Measurements from ENCODE around the gene THEM5.
"Not testable (repeated sequence)": the region's sequence is repeated elsewhere in the genome, so short reads cannot be mapped to it uniquely, and the experiment has no call there.

The THEM5 gene

GRCh38 chr1:151858030-151858746 lies 4.7 kb upstream of the THEM5 start:
- no peak overlapping the region for H3K4me3 ChIP-seq (ENCODE audit: low read length)
- TF ChIP-seq ZNF274 (IDR thresholded peaks at IDR 0.05; ENCODE audit: low read depth, low read length) = no peak

DNA sequence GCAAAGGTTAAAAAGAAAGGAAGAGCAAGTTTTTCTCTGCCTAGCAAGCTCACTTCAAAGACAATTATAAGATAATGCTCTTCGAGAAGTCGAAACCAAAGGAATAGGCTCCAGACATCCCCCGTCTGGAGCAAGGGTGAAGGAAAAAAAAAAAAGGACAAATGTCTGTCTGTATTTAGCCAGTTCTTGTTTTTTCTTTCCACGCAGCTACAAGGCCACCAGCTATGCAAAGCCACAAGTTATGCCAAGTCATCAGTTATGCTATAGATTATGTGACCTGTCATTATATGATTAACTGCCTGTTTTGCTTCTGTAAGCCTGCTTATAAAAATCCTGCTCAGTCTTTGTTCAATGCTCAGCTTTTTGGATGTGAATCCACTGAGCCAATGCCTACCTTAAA lies 2.4 kb upstream of the THEM5 start:
- TF ChIP-seq ZNF274 (IDR thresholded peaks at IDR 0.05; ENCODE audit: low read depth, low read length) = no peak
- H3K4me3 ChIP-seq (ENCODE audit: low read length) = no peak overlapping the region

DNA sequence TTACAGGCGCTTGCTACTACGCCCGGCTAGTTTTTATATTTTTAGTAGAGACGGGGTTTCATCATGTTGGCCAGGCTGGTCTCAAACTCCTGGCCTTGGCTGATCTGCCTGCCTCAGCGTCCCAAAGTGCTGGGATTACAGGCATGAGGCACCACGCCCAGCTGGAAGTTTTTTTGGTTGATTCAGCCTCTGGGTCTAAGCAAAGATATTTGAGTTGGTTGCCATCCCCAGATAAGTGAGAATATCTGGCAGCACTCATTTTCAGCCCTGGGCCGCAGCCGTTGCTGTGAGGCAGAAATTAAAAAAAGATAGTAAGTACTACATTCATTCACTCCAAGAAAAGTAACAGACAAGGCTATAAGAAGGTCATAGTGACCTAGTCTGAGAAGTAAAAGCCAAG lies 2.0 kb upstream of the THEM5 start:
- not testable (repeated sequence) for H3K4me3 ChIP-seq (ENCODE audit: low read length)

GRCh38 chr1:151854658-151855057 lies 1.1 kb upstream of the THEM5 start:
- no peak for TF ChIP-seq ZNF274 (IDR thresholded peaks at IDR 0.05; ENCODE audit: low read depth, low read length)

GRCh38 chr1:151852733-151853132 lies 779 bp downstream of the THEM5 start:
- no peak overlapping the region for H3K4me3 ChIP-seq (ENCODE audit: low read length)
- no peak for TF ChIP-seq ZNF274 (IDR thresholded peaks at IDR 0.05; ENCODE audit: low read depth, low read length)

More at GRCh38 chr1:151854658-151855057, 1.1 kb upstream of the THEM5 start:
- no peak overlapping the region for H3K4me3 ChIP-seq (ENCODE audit: low read length)

DNA sequence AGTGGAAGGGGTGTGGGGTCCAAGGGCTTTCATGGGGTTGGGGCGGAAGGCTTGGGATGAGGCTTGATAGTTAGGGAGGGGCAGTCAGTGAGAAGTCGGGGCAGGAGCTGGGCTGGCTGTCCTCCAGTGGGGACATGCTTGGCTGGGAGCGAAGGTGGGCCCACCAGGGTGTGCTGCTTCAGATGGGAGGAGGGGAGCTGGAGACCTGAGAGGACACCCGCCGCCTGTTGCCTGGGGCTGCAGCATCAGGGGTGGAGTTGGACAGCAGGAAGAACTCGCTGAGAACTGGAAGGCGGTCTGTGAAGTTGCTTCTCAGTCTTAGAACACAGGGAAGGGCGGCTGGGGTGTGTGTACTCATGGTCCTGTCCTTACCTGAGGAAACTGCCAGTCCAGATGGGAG lies 1.6 kb downstream of the THEM5 start:
- H3K4me3 ChIP-seq (ENCODE audit: low read length) = no peak overlapping the region
- no peak for TF ChIP-seq ZNF274 (IDR thresholded peaks at IDR 0.05; ENCODE audit: low read depth, low read length)

GRCh38 chr1:151849871-151850270 lies 3.6 kb downstream of the THEM5 start:
- TF ChIP-seq ZNF274 (IDR thresholded peaks at IDR 0.05; ENCODE audit: low read depth, low read length) = no peak
- H3K4me3 ChIP-seq (ENCODE audit: low read length) = no peak overlapping the region

DNA sequence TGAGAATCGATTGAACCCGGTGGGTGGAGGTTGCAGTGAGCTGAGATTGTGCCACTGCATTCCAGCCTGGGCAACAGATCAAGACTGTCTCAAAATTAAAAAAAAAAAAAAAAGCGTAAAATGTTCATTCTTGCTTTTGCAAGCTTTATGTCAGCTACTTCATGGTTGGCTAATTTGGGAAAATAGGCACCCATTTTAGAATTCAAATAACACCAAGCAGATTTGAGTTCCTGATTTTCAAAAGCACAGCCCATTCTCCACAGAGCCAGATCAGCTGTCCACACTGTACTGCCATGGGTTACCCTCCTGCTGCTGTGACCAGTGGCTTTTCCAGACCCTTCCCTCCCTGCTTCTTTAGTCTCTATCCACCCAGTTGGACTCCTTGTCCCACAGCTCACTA lies 4.4 kb downstream of the THEM5 start:
- no peak overlapping the region for H3K4me3 ChIP-seq (ENCODE audit: low read length)
- TF ChIP-seq ZNF274 (IDR thresholded peaks at IDR 0.05; ENCODE audit: low read depth, low read length) = no peak

DNA sequence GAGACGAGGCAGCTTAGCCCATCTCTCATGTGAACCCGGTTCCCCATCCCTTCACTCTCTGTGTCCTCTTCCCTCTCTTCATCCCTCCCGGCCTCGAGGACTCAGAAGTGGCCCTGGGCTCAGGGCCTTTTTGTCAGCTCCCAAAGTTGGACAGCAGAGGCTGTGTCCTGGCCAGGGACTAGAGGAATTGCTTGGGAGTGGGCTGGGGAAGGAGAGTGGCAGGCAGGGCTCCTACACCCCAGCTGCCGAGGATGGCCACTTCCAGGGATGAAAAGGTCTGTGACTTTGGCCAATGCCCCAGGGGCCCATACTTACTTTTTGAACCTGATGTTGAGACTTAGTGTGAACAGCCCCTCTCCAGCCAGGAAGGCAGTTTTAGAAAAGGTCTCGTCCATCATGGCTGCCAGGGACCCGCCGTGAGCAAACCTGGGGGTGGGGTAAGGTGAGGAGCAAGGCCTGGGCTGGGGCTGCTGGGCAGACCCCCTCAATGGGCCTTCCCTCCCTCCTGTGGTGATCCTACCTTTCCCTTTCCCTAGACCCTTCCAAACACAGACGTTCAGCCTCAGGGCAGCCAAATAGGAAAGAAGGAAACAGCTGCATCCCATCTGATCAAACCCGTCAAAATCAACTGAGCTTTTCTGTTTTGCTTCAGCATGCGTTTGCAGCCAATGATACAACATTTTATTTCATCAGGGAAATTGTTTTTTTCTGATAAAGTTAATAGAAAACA lies 5.5 kb downstream of the THEM5 start:
- no peak overlapping the region for H3K4me3 ChIP-seq (ENCODE audit: low read length)
- no peak for TF ChIP-seq ZNF274 (IDR thresholded peaks at IDR 0.05; ENCODE audit: low read depth, low read length)

- H3K4me3 ChIP-seq (ENCODE audit: low read length) = no peak overlapping the region
- TF ChIP-seq ZNF274 (IDR thresholded peaks at IDR 0.05; ENCODE audit: low read depth, low read length) = no peak
These were observed 6.8 kb downstream of the THEM5 start for GRCh38 chr1:151846686-151847237.

- no peak for TF ChIP-seq ZNF274 (IDR thresholded peaks at IDR 0.05; ENCODE audit: low read depth, low read length)
- H3K4me3 ChIP-seq (ENCODE audit: low read length) = no peak overlapping the region
These were observed 7.4 kb downstream of the THEM5 start for GRCh38 chr1:151846062-151846568.

DNA sequence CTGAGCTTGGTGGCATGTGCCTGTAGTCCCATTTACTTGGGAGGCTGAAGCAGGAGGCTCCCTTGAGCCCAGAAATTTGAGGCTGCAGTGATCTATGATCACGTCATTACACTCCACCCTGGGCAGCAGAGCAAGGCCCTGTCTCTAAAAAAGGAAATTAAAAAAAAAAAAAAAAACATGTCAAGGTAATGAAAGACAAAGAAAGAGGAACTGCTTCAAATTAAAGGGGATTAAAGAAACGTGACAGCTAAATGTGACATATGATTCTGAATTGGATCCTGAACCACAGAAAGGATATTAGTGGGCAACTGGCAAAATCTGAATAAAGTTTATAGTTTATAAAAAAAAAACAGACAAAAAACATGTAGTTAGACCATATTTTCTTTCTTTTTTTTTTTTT lies 10.1 kb downstream of the THEM5 start:
- TF ChIP-seq ZNF274 (IDR thresholded peaks at IDR 0.05; ENCODE audit: low read depth, low read length) = no peak

DNA sequence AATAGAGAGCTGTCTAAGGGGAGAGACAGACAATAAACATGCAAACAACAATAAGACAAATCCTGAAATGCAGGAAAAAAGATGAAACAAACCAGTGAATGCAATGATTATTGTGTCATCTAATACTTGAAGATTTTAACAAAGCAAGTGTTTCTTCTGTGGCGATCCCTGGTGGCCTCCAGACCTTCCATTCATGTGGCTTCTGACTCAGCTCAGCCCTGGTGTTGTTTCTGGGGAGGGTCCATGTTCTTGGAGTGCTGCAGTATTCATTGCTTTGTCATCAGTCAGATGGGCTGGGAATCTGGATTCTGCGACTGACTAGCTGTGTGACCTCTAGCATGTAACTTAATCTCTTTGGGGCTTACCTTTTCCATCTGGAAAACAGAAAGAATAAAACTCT lies 12.4 kb downstream of the THEM5 start:
- TF ChIP-seq ZNF274 (IDR thresholded peaks at IDR 0.05; ENCODE audit: low read depth, low read length) = no peak
- no peak overlapping the region for H3K4me3 ChIP-seq (ENCODE audit: low read length)

More for the DNA sequence above, 10.1 kb downstream of the THEM5 start:
- no peak overlapping the region for H3K4me3 ChIP-seq (ENCODE audit: low read length)

- no peak for TF ChIP-seq ZNF274 (IDR thresholded peaks at IDR 0.05; ENCODE audit: low read depth, low read length)
- no peak overlapping the region for H3K4me3 ChIP-seq (ENCODE audit: low read length)
These were observed 13.1 kb downstream of the THEM5 start for GRCh38 chr1:151840421-151840820.

All from GM08714 (cell line).